GM18870 (cell line): ENCODE results near the gene ACBD5.

ENCODE experiments used
- ATAC-seq: cut with Tn5 transposase; IDR thresholded peaks from one replicate; pipeline ENCODE4 v1.9.1; 2021; ENCODE audit warnings: moderate library complexity; ENCODE audit not compliant: unreplicated experiment

The ACBD5 gene

GRCh38 chr10:27153329-27153728 is 87.3 kb downstream of the ACBD5 start:
- no peak for ATAC-seq

GRCh38 chr10:27152687-27153086 is 87.9 kb downstream of the ACBD5 start:
- ATAC-seq, result no peak

- ATAC-seq, result no peak
These were observed 90.3 kb downstream of the ACBD5 start for GRCh38 chr10:27150261-27150660.

- ATAC-seq, result no peak
These were observed 92.9 kb downstream of the ACBD5 start for GRCh38 chr10:27147701-27148100.

- no peak for ATAC-seq
These were observed 94.7 kb downstream of the ACBD5 start for GRCh38 chr10:27145937-27146336.
